Spleen (tissue), 11 donors: Measurements from ENCODE around the gene DEFB132. TPM values are rescaled to one million over a fixed set of nuclear protein-coding genes. Genes with fewer than 3 reads are reported as not detected.

Source experiments
- DNase-seq: peaks from one replicate; pipeline ENCODE4 v3.0.0-alpha.2; 2020
- H3K27ac ChIP-seq, 8 donors: fragments of 200-600 bp; sonication (generic) in 7 of 8; 1 replicate in 4 of 8; 2 replicates in 4 of 8; pipeline versions ENCODE4 v1.5.0 to v1.8.0; 2016 to 2021; ENCODE audit warnings: inconsistent platforms in 4 of 8, mild to moderate bottlenecking in 4 of 8, moderate library complexity in 1 of 8
- H3K27me3 ChIP-seq, 7 donors: fragments of 200-600 bp; sonication (generic) in 6 of 7; replicated peaks in 1 of 7; 1 replicate in 4 of 7; 2 replicates in 3 of 7; pipeline versions ENCODE4 v1.5.0 to v1.8.0; 2016 to 2021; ENCODE audit warnings: inconsistent platforms in 3 of 7, mild to moderate bottlenecking in 1 of 7
- H3K36me3 ChIP-seq, 6 donors: fragments of 200-600 bp; sonication (generic) in 5 of 6; 1 replicate in 4 of 6; 2 replicates in 2 of 6; pipeline versions ENCODE4 v1.5.0 to v1.8.0; 2016 to 2021; ENCODE audit warnings: inconsistent platforms in 2 of 6
- H3K4me1 ChIP-seq, 6 donors: fragments of 200-600 bp; sonication (generic) in 5 of 6; 1 replicate in 3 of 6; 2 replicates in 3 of 6; pipeline versions ENCODE4 v1.5.0 to v1.8.0; 2016 to 2021; ENCODE audit warnings: inconsistent platforms in 3 of 6
- H3K4me3 ChIP-seq, 8 donors: fragments of 200-600 bp; sonication (generic) in 7 of 8; 1 replicate in 4 of 8; 2 replicates in 4 of 8; pipeline versions ENCODE4 v1.5.0 to v1.8.0; 2016 to 2021; ENCODE audit warnings: inconsistent platforms in 4 of 8, mild to moderate bottlenecking in 4 of 8, moderate library complexity in 2 of 8
- H3K9me3 ChIP-seq, 8 donors: fragments of 200-600 bp; sonication (generic) in 7 of 8; 1 replicate in 4 of 8; 2 replicates in 4 of 8; pipeline versions ENCODE4 v1.5.0 to v1.8.0; 2016 to 2021; ENCODE audit warnings: inconsistent platforms in 4 of 8
- CTCF ChIP-seq, 11 experiments: fragments of 200-600 bp in 7 of 11; fragments of 450-650 bp in 4 of 11; sonication (generic) in 4 of 11; IDR thresholded peaks in 8 of 11; conservative IDR thresholded peaks in 3 of 11; 1 replicate in 7 of 11; 2 replicates in 4 of 11; pipeline versions ENCODE4 v1.4.0 to v1.8.0; 2016 to 2021; ENCODE audit warnings: antibody characterized with exemption in 11 of 11, inconsistent platforms in 4 of 11, mild to moderate bottlenecking in 1 of 11
- POLR2A ChIP-seq, 3 donors: fragments of 450-650 bp; IDR thresholded peaks; one replicate each; pipeline ENCODE4 v1.5.1; 2017; ENCODE audit warnings: antibody characterized with exemption in 3 of 3, mild to moderate bottlenecking in 1 of 3
- POLR2AphosphoS5 ChIP-seq, 3 donors: sonication (generic); formaldehyde crosslinking; IDR thresholded peaks; one replicate each; pipeline ENCODE4 v1.5.1; 2017; ENCODE audit warnings: antibody characterized with exemption in 3 of 3
- WGBS, 5 donors: extraction: QIAGEN DNeasy Blood & Tissue Kit in 3 of 5; methylation state at CpG; one replicate each; pipeline versions ENCODE4 v1.1.5 to v1.1.7; 2013 to 2018; 5-methylcytosine and 5-hydroxymethylcytosine counted together
- intact Hi-C: fragments of 100-400 bp; cut with DNase I; formaldehyde crosslinking; loops from one replicate; pipeline ENCODE4 v1.15.0; 2023; ENCODE audit warnings: low total_unique reads
- polyA plus RNA-seq, 3 donors: library from polyadenylated mRNA; stranded (reverse); fragments of 200-250 nt; gene quantifications; one replicate each; pipeline ENCODE4 v1.2.1, GENCODE V29; 2013
- total RNA-seq, 7 donors: library from RNA; depleted of rRNA in 3 of 7; stranded (reverse); fragments of >200 nt in 3 of 7; fragmentation: NEBNext Ultra II Directional in 4 of 7; extraction: Animal tissue kit (Norgen Biotek cat#: 25700) in 4 of 7; gene quantifications; one replicate each; pipeline versions ENCODE4 v1.1.0 to v1.2.1, GENCODE V29; 2016 to 2021
- donor health status: healthy with polysubstance abuse.
- donor health status: DM: no; HTN: no; CAD: no; lungs with moderate emphysema.
- donor health status: DM: no; HTN: no; CAD: no.
- donor health status: Bipolar disorder and iron deficiency.
- donor health status: healthy.
- donor health status: DM: no; HTN: no; CAD: no.
- donor health status: DM: yes; HTN: yes; CAD: no.

The DEFB132 gene
- total and polyA plus RNA-seq, 10 donors, result not detected

GRCh38 chr20:266596-267562, 9.4 kb downstream of the DEFB132 start:
- Histone ChIP-seq H3K36me3 (no peaks in the 10 kb centered on the region), H3K9me3 (no peaks in the 10 kb centered on the region), H3K4me1 (peaks cover 0 to 14% (median 9%) of the 10 kb centered on the region in 6 donors), H3K27ac (peak overlapping the region in 2 of 8 donors; percentile 14 to 26), H3K27me3 (peaks cover 0 to 5% (median 0%) of the 10 kb centered on the region in 7 donors), H3K4me3 (peak overlapping the region in 7 of 8 donors; percentile 26 to 70 (median 42))
- DNase-seq, result peak; percentile 96
- WGBS, 5 donors, result 8 to 9% (median 9%) methylated on average over 38 to 43 of the region's 43 CpGs
- intact Hi-C loops, result loop anchor here (5.0 kb wide), 1 partner anchor 60 kb away; no protein-coding TSS in a partner anchor
- TF ChIP-seq CTCF (IDR thresholded peaks at IDR 0.05 in 8 of 11, conservative IDR thresholded peaks at IDR 0.05 in 3 of 11) (peak; percentile 93 to 98 (median 97)), POLR2AphosphoS5 (IDR thresholded peaks at IDR 0.05) (peak; percentile 37 to 78 (median 67)), POLR2A (IDR thresholded peaks at IDR 0.05) (no peak)

- Histone ChIP-seq H3K4me3 (no peak overlapping the region), H3K36me3 (peaks cover 0 to 5% (median 0%) of the 10 kb centered on the region in 6 donors), H3K9me3 (no peaks in the 10 kb centered on the region), H3K27me3 (peaks cover 0 to 5% (median 0%) of the 10 kb centered on the region in 7 donors), H3K27ac (no peak overlapping the region), H3K4me1 (peaks cover 0 to 14% (median 9%) of the 10 kb centered on the region in 6 donors)
- TF ChIP-seq POLR2A (IDR thresholded peaks at IDR 0.05) (no peak), CTCF (IDR thresholded peaks at IDR 0.05 in 8 of 11, conservative IDR thresholded peaks at IDR 0.05 in 3 of 11) (no peak), POLR2AphosphoS5 (IDR thresholded peaks at IDR 0.05) (no peak)
- 87 to 97% (median 90%) methylated on average over 4 to 5 of the region's 5 CpGs for WGBS, 5 donors
- DNase-seq, result no peak
- intact Hi-C loops, result no loop called here
Measured at GRCh38 chr20:270517-270916, 13.0 kb downstream of the DEFB132 start.

- Histone ChIP-seq H3K9me3 (no peaks in the 10 kb centered on the region), H3K27ac (no peak overlapping the region), H3K4me1 (peaks cover 0 to 14% (median 9%) of the 10 kb centered on the region in 6 donors), H3K36me3 (peaks cover 0 to 10% (median 1%) of the 10 kb centered on the region in 6 donors), H3K4me3 (no peak overlapping the region), H3K27me3 (peaks cover 0 to 5% (median 0%) of the 10 kb centered on the region in 7 donors)
- TF ChIP-seq POLR2A (IDR thresholded peaks at IDR 0.05), result no peak
- no peak for TF ChIP-seq POLR2AphosphoS5 (IDR thresholded peaks at IDR 0.05)
- no peak for TF ChIP-seq CTCF (IDR thresholded peaks at IDR 0.05 in 8 of 11, conservative IDR thresholded peaks at IDR 0.05 in 3 of 11)
- WGBS, 5 donors, result 88 to 96% (median 91%) methylated on average over 4 of the region's 4 CpGs
- intact Hi-C loops, result no loop called here
- no peak for DNase-seq
Measured at GRCh38 chr20:271069-271468, 13.5 kb downstream of the DEFB132 start.

GRCh38 chr20:271528-271927, 14.0 kb downstream of the DEFB132 start:
- no peak overlapping the region for H3K4me3 ChIP-seq
- intact Hi-C loops, result no loop called here
- peaks cover 0 to 9% (median 8%) of the 10 kb centered on the region in 6 donors for H3K4me1 ChIP-seq
- peaks cover 0 to 15% (median 3%) of the 10 kb centered on the region in 6 donors for H3K36me3 ChIP-seq
- H3K27me3 ChIP-seq, result peaks cover 0 to 5% (median 0%) of the 10 kb centered on the region in 7 donors
- TF ChIP-seq POLR2AphosphoS5 (IDR thresholded peaks at IDR 0.05), result no peak
- TF ChIP-seq POLR2A (IDR thresholded peaks at IDR 0.05), result no peak
- TF ChIP-seq CTCF (IDR thresholded peaks at IDR 0.05 in 8 of 11, conservative IDR thresholded peaks at IDR 0.05 in 3 of 11), result no peak
- H3K27ac ChIP-seq, result no peak overlapping the region
- no peak for DNase-seq
- H3K9me3 ChIP-seq, result no peaks in the 10 kb centered on the region
